ENCODE data around the gene TPT1.
"Not testable (repeated sequence)": the region's sequence is repeated elsewhere in the genome, so short reads cannot be mapped to it uniquely, and the experiment has no call there.

The TPT1 gene

GRCh38 chr13:45349438-45349837 lies 8.5 kb upstream of the TPT1 start:
- Histone ChIP-seq H3K36me3 (ENCODE audit: insufficient read depth, insufficient read length, low read length) (peaks cover 37% of the 10 kb centered on the region), H3K9ac (ENCODE audit: insufficient read length, low read depth) (no peak overlapping the region), H3K27me3 (ENCODE audit: insufficient read depth, insufficient read length) (no peaks in the 10 kb centered on the region), H3K4me3 (ENCODE audit: insufficient read length, low read depth) (no peak overlapping the region), H3K9me3 (ENCODE audit: insufficient read depth, low read length) (no peaks in the 10 kb centered on the region), H3K4me1 (ENCODE audit: insufficient read depth, insufficient read length) (no peaks in the 10 kb centered on the region)
- TF ChIP-seq YY1 (IDR thresholded peaks at IDR 0.05; ENCODE audit: insufficient read depth, insufficient read length) (no peak), SUZ12 (IDR thresholded peaks at IDR 0.05; ENCODE audit: extremely low read depth, insufficient read depth, insufficient read length) (no peak), ZNF274 (IDR thresholded peaks at IDR 0.05; ENCODE audit: low read depth, low read length) (no peak)
- DNase-seq (ENCODE audit: low read depth, low spot score) = no peak

DNA sequence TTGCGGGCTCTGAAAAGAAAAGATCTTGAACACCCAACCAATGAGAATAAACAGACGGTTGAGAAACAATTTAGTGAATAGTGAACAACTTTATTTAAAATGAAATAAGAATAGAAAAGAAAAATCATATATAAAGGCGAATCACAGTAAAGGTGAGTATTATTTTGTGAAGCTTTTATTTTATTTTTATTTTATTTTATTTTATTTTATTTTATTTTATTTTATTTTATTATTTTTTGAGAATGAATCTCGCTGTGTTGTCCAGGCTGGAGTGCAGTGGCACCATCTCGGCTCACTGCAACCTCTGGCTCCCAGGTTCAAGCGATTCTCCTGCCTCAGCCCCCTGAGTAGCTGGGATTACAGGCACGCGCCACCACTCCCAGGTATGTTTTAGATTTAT lies 3.1 kb upstream of the TPT1 start:
- peaks cover 37% of the 10 kb centered on the region for H3K36me3 ChIP-seq (ENCODE audit: insufficient read depth, insufficient read length, low read length)
- not testable (repeated sequence) for H3K9ac ChIP-seq (ENCODE audit: insufficient read length, low read depth); H3K27me3 ChIP-seq (ENCODE audit: insufficient read depth, insufficient read length); H3K9me3 ChIP-seq (ENCODE audit: insufficient read depth, low read length); H3K4me3 ChIP-seq (ENCODE audit: insufficient read length, low read depth); H3K4me1 ChIP-seq (ENCODE audit: insufficient read depth, insufficient read length); DNase-seq (ENCODE audit: low read depth, low spot score)

DNA sequence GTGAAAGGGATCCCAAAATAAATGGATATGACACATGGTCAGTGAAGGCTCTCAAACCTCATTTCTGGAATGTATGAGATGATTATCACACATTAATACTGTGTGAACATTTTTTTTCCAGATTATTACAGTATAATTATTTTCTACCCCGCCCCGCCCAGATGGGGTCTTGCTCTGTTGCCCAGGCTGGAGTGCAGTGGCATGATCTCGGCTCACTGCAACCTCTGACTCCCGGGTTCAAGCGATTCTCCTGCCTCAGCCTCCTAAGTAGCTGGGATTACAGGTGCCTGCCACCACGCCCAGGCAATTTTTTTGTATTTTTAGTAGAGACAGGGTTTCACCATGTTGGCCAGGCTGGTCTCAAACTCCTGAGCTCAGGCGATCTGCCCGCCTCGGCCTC lies 2.1 kb upstream of the TPT1 start:
- DNase-seq (ENCODE audit: low read depth, low spot score); H3K4me3 ChIP-seq (ENCODE audit: insufficient read length, low read depth); H3K4me1 ChIP-seq (ENCODE audit: insufficient read depth, insufficient read length); H3K9me3 ChIP-seq (ENCODE audit: insufficient read depth, low read length); H3K9ac ChIP-seq (ENCODE audit: insufficient read length, low read depth); H3K27me3 ChIP-seq (ENCODE audit: insufficient read depth, insufficient read length): not testable (repeated sequence)
- peaks cover 44% of the 10 kb centered on the region for H3K36me3 ChIP-seq (ENCODE audit: insufficient read depth, insufficient read length, low read length)

GRCh38 chr13:45342668-45343067 lies 1.7 kb upstream of the TPT1 start:
- H3K4me1 ChIP-seq (ENCODE audit: insufficient read depth, insufficient read length); H3K27me3 ChIP-seq (ENCODE audit: insufficient read depth, insufficient read length); H3K4me3 ChIP-seq (ENCODE audit: insufficient read length, low read depth); DNase-seq (ENCODE audit: low read depth, low spot score); H3K9me3 ChIP-seq (ENCODE audit: insufficient read depth, low read length); H3K9ac ChIP-seq (ENCODE audit: insufficient read length, low read depth): not testable (repeated sequence)
- H3K36me3 ChIP-seq (ENCODE audit: insufficient read depth, insufficient read length, low read length) = peaks cover 44% of the 10 kb centered on the region

GRCh38 chr13:45341799-45342500 lies 967 bp upstream of the TPT1 start:
- Histone ChIP-seq H3K27me3 (ENCODE audit: insufficient read depth, insufficient read length) (no peaks in the 10 kb centered on the region), H3K4me3 (ENCODE audit: insufficient read length, low read depth) (peak overlapping the region; percentile 75), H3K9me3 (ENCODE audit: insufficient read depth, low read length) (no peaks in the 10 kb centered on the region), H3K36me3 (ENCODE audit: insufficient read depth, insufficient read length, low read length) (peaks cover 49% of the 10 kb centered on the region), H3K4me1 (ENCODE audit: insufficient read depth, insufficient read length) (no peaks in the 10 kb centered on the region), H3K9ac (ENCODE audit: insufficient read length, low read depth) (peak overlapping the region; percentile 86)
- DNase-seq (ENCODE audit: low read depth, low spot score) = no peak
- TF ChIP-seq ZNF274 (IDR thresholded peaks at IDR 0.05; ENCODE audit: low read depth, low read length) = no peak
- no peak for TF ChIP-seq YY1 (IDR thresholded peaks at IDR 0.05; ENCODE audit: insufficient read depth, insufficient read length)
- TF ChIP-seq SUZ12 (IDR thresholded peaks at IDR 0.05; ENCODE audit: extremely low read depth, insufficient read depth, insufficient read length) = no peak

DNA sequence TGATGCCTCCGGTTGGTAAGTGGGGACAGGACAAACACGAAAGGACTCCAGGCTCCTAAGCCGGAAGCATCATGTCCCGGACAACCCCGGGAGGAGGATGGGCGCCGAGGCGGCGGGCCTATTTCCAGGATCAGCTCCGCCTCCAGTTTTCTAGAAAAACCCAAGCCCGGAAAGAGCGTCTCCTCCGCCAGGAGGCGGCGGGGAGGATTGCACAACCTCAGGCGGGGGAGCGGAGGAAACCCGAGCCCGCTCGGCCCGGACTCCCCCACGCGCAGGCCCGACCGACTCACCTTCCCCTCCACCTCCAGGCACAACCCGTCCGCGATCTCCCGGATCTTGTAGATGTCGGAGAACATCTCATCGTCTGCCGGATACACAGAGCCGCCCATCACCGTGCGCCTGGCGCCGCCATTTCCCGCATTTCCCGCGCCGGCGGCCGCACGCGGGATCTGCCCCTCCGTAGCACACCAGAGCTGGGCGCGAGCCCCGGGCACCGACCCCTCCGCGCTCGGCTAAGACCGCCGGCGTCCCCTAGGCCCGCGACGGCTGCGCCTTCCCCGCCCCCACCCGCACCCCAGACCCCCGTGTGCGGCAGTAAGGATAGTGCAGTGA lies 455 bp downstream of the TPT1 start:
- Histone ChIP-seq H3K27me3 (ENCODE audit: insufficient read depth, insufficient read length) (no peaks in the 10 kb centered on the region), H3K9ac (ENCODE audit: insufficient read length, low read depth) (peak overlapping the region; percentile 91), H3K4me3 (ENCODE audit: insufficient read length, low read depth) (peak overlapping the region; percentile 80), H3K4me1 (ENCODE audit: insufficient read depth, insufficient read length) (no peaks in the 10 kb centered on the region), H3K9me3 (ENCODE audit: insufficient read depth, low read length) (no peaks in the 10 kb centered on the region), H3K36me3 (ENCODE audit: insufficient read depth, insufficient read length, low read length) (peaks cover 57% of the 10 kb centered on the region)
- DNase-seq (ENCODE audit: low read depth, low spot score) = peak; percentile 52
- TF ChIP-seq ZNF274 (IDR thresholded peaks at IDR 0.05; ENCODE audit: low read depth, low read length) (no peak), YY1 (IDR thresholded peaks at IDR 0.05; ENCODE audit: insufficient read depth, insufficient read length) (no peak), SUZ12 (IDR thresholded peaks at IDR 0.05; ENCODE audit: extremely low read depth, insufficient read depth, insufficient read length) (no peak)

DNA sequence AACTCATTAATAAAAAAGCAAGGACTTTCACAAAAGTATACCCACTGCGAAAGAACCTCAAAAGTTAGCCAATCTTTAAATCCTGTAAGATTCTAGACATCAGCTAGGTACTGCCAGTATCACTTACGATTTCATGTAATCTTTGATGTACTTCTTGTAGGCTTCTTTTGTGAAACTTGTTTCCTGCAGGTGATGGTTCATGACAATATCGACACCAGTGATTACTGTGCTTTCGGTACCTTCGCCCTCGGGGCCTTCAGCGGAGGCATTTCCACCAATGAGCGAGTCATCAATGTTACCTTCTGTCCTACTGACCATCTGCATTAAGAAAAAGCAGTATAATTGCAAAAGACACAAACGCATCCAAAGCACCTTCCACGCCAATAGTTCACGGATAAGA lies 1.1 kb downstream of the TPT1 start:
- no peaks in the 10 kb centered on the region for H3K4me1 ChIP-seq (ENCODE audit: insufficient read depth, insufficient read length)

DNA sequence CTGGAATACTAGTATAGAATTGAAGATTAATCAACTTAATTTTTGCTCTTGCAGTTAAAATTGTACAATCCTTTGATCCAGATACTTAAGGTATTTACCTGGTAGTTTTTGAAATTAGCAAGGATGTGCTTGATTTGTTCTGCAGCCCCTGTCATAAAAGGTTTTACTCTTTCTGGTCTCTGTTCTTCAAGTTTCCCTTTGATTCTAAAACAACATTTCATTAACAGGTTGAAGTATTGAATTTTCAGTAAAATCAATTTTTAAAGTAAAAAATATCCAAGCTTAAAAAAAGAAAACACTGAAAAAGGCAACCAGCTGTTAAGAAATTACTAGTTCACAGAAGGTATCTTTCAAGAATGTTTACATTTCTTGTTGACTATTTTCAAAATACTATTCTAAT lies 1.6 kb downstream of the TPT1 start:
- H3K9me3 ChIP-seq (ENCODE audit: insufficient read depth, low read length) = no peaks in the 10 kb centered on the region
- H3K9ac ChIP-seq (ENCODE audit: insufficient read length, low read depth) = no peak overlapping the region
- no peak for DNase-seq (ENCODE audit: low read depth, low spot score)
- no peak for TF ChIP-seq ZNF274 (IDR thresholded peaks at IDR 0.05; ENCODE audit: low read depth, low read length)
- no peak for TF ChIP-seq YY1 (IDR thresholded peaks at IDR 0.05; ENCODE audit: insufficient read depth, insufficient read length)
- TF ChIP-seq SUZ12 (IDR thresholded peaks at IDR 0.05; ENCODE audit: extremely low read depth, insufficient read depth, insufficient read length) = no peak
- peaks cover 59% of the 10 kb centered on the region for H3K36me3 ChIP-seq (ENCODE audit: insufficient read depth, insufficient read length, low read length)
- no peaks in the 10 kb centered on the region for H3K4me1 ChIP-seq (ENCODE audit: insufficient read depth, insufficient read length)
- no peaks in the 10 kb centered on the region for H3K27me3 ChIP-seq (ENCODE audit: insufficient read depth, insufficient read length)
- peak overlapping the region; percentile 80 for H3K4me3 ChIP-seq (ENCODE audit: insufficient read length, low read depth)

More for the DNA sequence above, 1.1 kb downstream of the TPT1 start:
- DNase-seq (ENCODE audit: low read depth, low spot score) = no peak
- Histone ChIP-seq H3K4me3 (ENCODE audit: insufficient read length, low read depth) (peak overlapping the region; percentile 80), H3K27me3 (ENCODE audit: insufficient read depth, insufficient read length) (no peaks in the 10 kb centered on the region), H3K9ac (ENCODE audit: insufficient read length, low read depth) (peak overlapping the region; percentile 91), H3K9me3 (ENCODE audit: insufficient read depth, low read length) (no peaks in the 10 kb centered on the region), H3K36me3 (ENCODE audit: insufficient read depth, insufficient read length, low read length) (peaks cover 63% of the 10 kb centered on the region)
- TF ChIP-seq ZNF274 (IDR thresholded peaks at IDR 0.05; ENCODE audit: low read depth, low read length) (no peak), YY1 (IDR thresholded peaks at IDR 0.05; ENCODE audit: insufficient read depth, insufficient read length) (no peak), SUZ12 (IDR thresholded peaks at IDR 0.05; ENCODE audit: extremely low read depth, insufficient read depth, insufficient read length) (no peak)

Data from NT2/D1 (cell line).